Suprapubic skin (tissue), 4 donors: Measurements from ENCODE around the gene KDM2B. TPM values are rescaled to one million over a fixed set of nuclear protein-coding genes. Genes with fewer than 3 reads are reported as not detected.

Experiments used
- DNase-seq, 2 donors: peaks; one replicate each; pipeline ENCODE4 v3.0.0-alpha.2; 2019; ENCODE audit warnings: low spot score in 2 of 2
- H3K27ac ChIP-seq: fragments of 200-600 bp; sonication (generic); one replicate; pipeline ENCODE4 v1.5.1; 2019
- H3K27me3 ChIP-seq: fragments of 200-600 bp; sonication (generic); one replicate; pipeline ENCODE4 v1.5.1; 2019
- H3K36me3 ChIP-seq: fragments of 200-600 bp; sonication (generic); one replicate; pipeline ENCODE4 v1.5.1; 2019
- H3K4me1 ChIP-seq: fragments of 200-600 bp; sonication (generic); one replicate; pipeline ENCODE4 v1.5.1; 2019
- H3K4me3 ChIP-seq: fragments of 200-600 bp; sonication (generic); one replicate; pipeline ENCODE4 v1.5.1; 2019; ENCODE audit warnings: mild to moderate bottlenecking
- H3K9me3 ChIP-seq: fragments of 200-600 bp; sonication (generic); one replicate; pipeline ENCODE4 v1.5.1; 2019
- EP300 ChIP-seq: sonication (generic); formaldehyde crosslinking; IDR thresholded peaks from one replicate; pipeline ENCODE4 v1.6.1; 2017; ENCODE audit warnings: antibody characterized with exemption
- POLR2A ChIP-seq, 2 donors: fragments of 450-650 bp; IDR thresholded peaks; one replicate each; pipeline ENCODE4 v1.6.1; 2017; ENCODE audit warnings: antibody characterized with exemption in 2 of 2, mild to moderate bottlenecking in 2 of 2, moderate library complexity in 2 of 2
- POLR2AphosphoS5 ChIP-seq, 3 donors: sonication (generic); formaldehyde crosslinking; IDR thresholded peaks; one replicate each; pipeline ENCODE4 v1.6.1; 2017; ENCODE audit warnings: antibody characterized with exemption in 3 of 3
- WGBS: methylation state at CpG from one replicate; pipeline ENCODE4 v1.1.5; 2018; 5-methylcytosine and 5-hydroxymethylcytosine counted together
- total RNA-seq, 4 donors: library from RNA; depleted of rRNA; stranded (reverse); fragments of >200 nt; gene quantifications; one replicate each; pipeline ENCODE4 v1.1.0, GENCODE V29; 2016
- TF ChIP-seq, protein P1 (sequence below), 2 donors: fragments of 200-600 bp in 1 of 2; fragments of 450-650 bp in 1 of 2; sonication (generic) in 1 of 2; IDR thresholded peaks; one replicate each; pipeline ENCODE4 v1.5.1; 2016 to 2019; ENCODE audit warnings: antibody characterized with exemption in 2 of 2, mild to moderate bottlenecking in 1 of 2, moderate library complexity in 1 of 2

The KDM2B gene
- total RNA-seq, 4 donors from 2014 or later = 47.8 to 53.7 (median 50.4) TPM

GRCh38 chr12:121568518-121568917 lies 12.3 kb downstream of the KDM2B start:
- peaks cover 3% of the 10 kb centered on the region for H3K4me1 ChIP-seq
- peaks cover 5% of the 10 kb centered on the region for H3K36me3 ChIP-seq
- no peak overlapping the region for H3K4me3 ChIP-seq
- no peak overlapping the region for H3K27ac ChIP-seq
- TF ChIP-seq EP300 (no peak), POLR2A (IDR thresholded peaks at IDR 0.05) (no peak), POLR2AphosphoS5 (IDR thresholded peaks at IDR 0.05) (no peak)
- TF ChIP-seq, protein P1, sequence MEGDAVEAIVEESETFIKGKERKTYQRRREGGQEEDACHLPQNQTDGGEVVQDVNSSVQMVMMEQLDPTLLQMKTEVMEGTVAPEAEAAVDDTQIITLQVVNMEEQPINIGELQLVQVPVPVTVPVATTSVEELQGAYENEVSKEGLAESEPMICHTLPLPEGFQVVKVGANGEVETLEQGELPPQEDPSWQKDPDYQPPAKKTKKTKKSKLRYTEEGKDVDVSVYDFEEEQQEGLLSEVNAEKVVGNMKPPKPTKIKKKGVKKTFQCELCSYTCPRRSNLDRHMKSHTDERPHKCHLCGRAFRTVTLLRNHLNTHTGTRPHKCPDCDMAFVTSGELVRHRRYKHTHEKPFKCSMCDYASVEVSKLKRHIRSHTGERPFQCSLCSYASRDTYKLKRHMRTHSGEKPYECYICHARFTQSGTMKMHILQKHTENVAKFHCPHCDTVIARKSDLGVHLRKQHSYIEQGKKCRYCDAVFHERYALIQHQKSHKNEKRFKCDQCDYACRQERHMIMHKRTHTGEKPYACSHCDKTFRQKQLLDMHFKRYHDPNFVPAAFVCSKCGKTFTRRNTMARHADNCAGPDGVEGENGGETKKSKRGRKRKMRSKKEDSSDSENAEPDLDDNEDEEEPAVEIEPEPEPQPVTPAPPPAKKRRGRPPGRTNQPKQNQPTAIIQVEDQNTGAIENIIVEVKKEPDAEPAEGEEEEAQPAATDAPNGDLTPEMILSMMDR (IDR thresholded peaks at IDR 0.05) = no peak
- 74% methylated on average over 7 of the region's 7 CpGs for WGBS
- H3K9me3 ChIP-seq = no peaks in the 10 kb centered on the region
- no peaks in the 10 kb centered on the region for H3K27me3 ChIP-seq
- DNase-seq = no peak

GRCh38 chr12:121565076-121565475 lies 15.7 kb downstream of the KDM2B start:
- Histone ChIP-seq H3K36me3 (peaks cover 4% of the 10 kb centered on the region), H3K9me3 (no peaks in the 10 kb centered on the region), H3K4me3 (no peak overlapping the region), H3K4me1 (peaks cover 11% of the 10 kb centered on the region), H3K27me3 (no peaks in the 10 kb centered on the region), H3K27ac (no peak overlapping the region)
- no peak for DNase-seq
- 77% methylated on average over 7 of the region's 7 CpGs for WGBS
- TF ChIP-seq POLR2AphosphoS5 (IDR thresholded peaks at IDR 0.05) = no peak
- no peak for TF ChIP-seq EP300
- TF ChIP-seq, protein P1 (IDR thresholded peaks at IDR 0.05) = no peak
- no peak for TF ChIP-seq POLR2A (IDR thresholded peaks at IDR 0.05)

GRCh38 chr12:121562488-121562887 lies 18.3 kb downstream of the KDM2B start:
- Histone ChIP-seq H3K4me3 (no peak overlapping the region), H3K27me3 (no peaks in the 10 kb centered on the region), H3K9me3 (no peaks in the 10 kb centered on the region), H3K36me3 (peaks cover 4% of the 10 kb centered on the region), H3K27ac (no peak overlapping the region), H3K4me1 (peaks cover 9% of the 10 kb centered on the region)
- 96% methylated on average over 1 of the region's 1 CpG for WGBS
- DNase-seq = no peak
- TF ChIP-seq EP300 = no peak
- TF ChIP-seq POLR2A (IDR thresholded peaks at IDR 0.05) = no peak
- no peak for TF ChIP-seq POLR2AphosphoS5 (IDR thresholded peaks at IDR 0.05)
- TF ChIP-seq, protein P1 (IDR thresholded peaks at IDR 0.05) = no peak

- H3K4me3 ChIP-seq = no peak overlapping the region
- DNase-seq = no peak
- WGBS = 55% methylated on average over 6 of the region's 16 CpGs
- peaks cover 9% of the 10 kb centered on the region for H3K4me1 ChIP-seq
- TF ChIP-seq EP300 (no peak), POLR2A (IDR thresholded peaks at IDR 0.05) (no peak), POLR2AphosphoS5 (IDR thresholded peaks at IDR 0.05) (no peak)
- TF ChIP-seq, protein P1 (IDR thresholded peaks at IDR 0.05) = no peak
- no peak overlapping the region for H3K27ac ChIP-seq
- H3K27me3 ChIP-seq = no peaks in the 10 kb centered on the region
- H3K9me3 ChIP-seq = no peaks in the 10 kb centered on the region
- H3K36me3 ChIP-seq = peaks cover 10% of the 10 kb centered on the region
These were observed 19.8 kb downstream of the KDM2B start for GRCh38 chr12:121561009-121561395.

- Histone ChIP-seq H3K27me3 (no peaks in the 10 kb centered on the region), H3K4me3 (no peak overlapping the region), H3K4me1 (peaks cover 9% of the 10 kb centered on the region), H3K36me3 (peaks cover 10% of the 10 kb centered on the region), H3K27ac (no peak overlapping the region), H3K9me3 (no peaks in the 10 kb centered on the region)
- TF ChIP-seq, protein P1 (IDR thresholded peaks at IDR 0.05) = no peak
- TF ChIP-seq POLR2A (IDR thresholded peaks at IDR 0.05) (no peak), EP300 (no peak), POLR2AphosphoS5 (IDR thresholded peaks at IDR 0.05) (no peak)
- DNase-seq = no peak
- 41% methylated on average over 6 of the region's 8 CpGs for WGBS
These were observed 20.3 kb downstream of the KDM2B start for GRCh38 chr12:121560392-121561008.
